Calu3 (cell line): ENCODE data around the gene NOL9. TPM values are rescaled to one million over a fixed set of nuclear protein-coding genes. Genes with fewer than 3 reads are reported as not detected.

Source experiments
- BruUV-seq: library from RNA; stranded (reverse); fragments of 400-500 nt; replicated peaks from 2 replicates; lab custom pipeline; 2021; lab: Mats Ljungman, UMichigan
- CTCF ChIA-PET: fragments of 300-600 bp; sonication (Branson Sonifier 250); formaldehyde crosslinking; loops from one replicate; lab custom pipeline; 2022; ENCODE audit warnings: antibody characterized with exemption; lab: Charles Lee
- DNase-seq: peaks from one replicate; pipeline ENCODE4 v3.0.0; 2022
- H3K27ac Mint-ChIP-seq: one replicate; pipeline ENCODE4 v1.8.0; 2022; ENCODE audit warnings: mixed read lengths; ENCODE audit not compliant: unreplicated experiment
- H3K27me3 Mint-ChIP-seq: one replicate; pipeline ENCODE4 v1.8.0; 2022; ENCODE audit warnings: mixed read lengths; ENCODE audit not compliant: unreplicated experiment
- H3K36me3 Mint-ChIP-seq: one replicate; pipeline ENCODE4 v1.8.0; 2022; ENCODE audit warnings: mild to moderate bottlenecking, moderate library complexity, mixed read lengths; ENCODE audit not compliant: insufficient read depth, unreplicated experiment
- H3K4me1 Mint-ChIP-seq: one replicate; pipeline ENCODE4 v1.8.0; 2022; ENCODE audit warnings: mild to moderate bottlenecking, low read depth, mixed read lengths; ENCODE audit not compliant: unreplicated experiment
- H3K4me3 Mint-ChIP-seq: one replicate; pipeline ENCODE4 v1.8.0; 2022; ENCODE audit warnings: mild to moderate bottlenecking, low read depth, moderate library complexity, mixed read lengths; ENCODE audit not compliant: unreplicated experiment
- H3K9me3 Mint-ChIP-seq: one replicate; pipeline ENCODE4 v1.8.0; 2022; ENCODE audit warnings: low read depth, mixed read lengths; ENCODE audit not compliant: unreplicated experiment
- intact Hi-C: fragments of 100-400 bp; cut with micrococcal nuclease; formaldehyde crosslinking; loops from one replicate; pipeline ENCODE4 v1.10.0; 2022; ENCODE audit not compliant: unreplicated experiment
- total RNA-seq: library from RNA; stranded (reverse); gene quantifications from 2 replicates; pipeline ENCODE4 v1.2.3, GENCODE V29; 2022
- TF ChIP-seq, protein P1 (sequence below): fragments of 200-600 bp; IDR thresholded peaks from one replicate; pipeline ENCODE4 v1.8.0; 2022; ENCODE audit warnings: antibody characterized with exemption; ENCODE audit not compliant: unreplicated experiment

NOL9 gene
- total RNA-seq, 1 experiment from 2014 or later = 30.4 TPM

- no peak overlapping the region for H3K4me3 Mint-ChIP-seq
- BruUV-seq = no TSS peak
- CTCF ChIA-PET = no interaction called here
These were observed 47.9 kb downstream of the NOL9 start for GRCh38 chr1:6506210-6507036.

DNA sequence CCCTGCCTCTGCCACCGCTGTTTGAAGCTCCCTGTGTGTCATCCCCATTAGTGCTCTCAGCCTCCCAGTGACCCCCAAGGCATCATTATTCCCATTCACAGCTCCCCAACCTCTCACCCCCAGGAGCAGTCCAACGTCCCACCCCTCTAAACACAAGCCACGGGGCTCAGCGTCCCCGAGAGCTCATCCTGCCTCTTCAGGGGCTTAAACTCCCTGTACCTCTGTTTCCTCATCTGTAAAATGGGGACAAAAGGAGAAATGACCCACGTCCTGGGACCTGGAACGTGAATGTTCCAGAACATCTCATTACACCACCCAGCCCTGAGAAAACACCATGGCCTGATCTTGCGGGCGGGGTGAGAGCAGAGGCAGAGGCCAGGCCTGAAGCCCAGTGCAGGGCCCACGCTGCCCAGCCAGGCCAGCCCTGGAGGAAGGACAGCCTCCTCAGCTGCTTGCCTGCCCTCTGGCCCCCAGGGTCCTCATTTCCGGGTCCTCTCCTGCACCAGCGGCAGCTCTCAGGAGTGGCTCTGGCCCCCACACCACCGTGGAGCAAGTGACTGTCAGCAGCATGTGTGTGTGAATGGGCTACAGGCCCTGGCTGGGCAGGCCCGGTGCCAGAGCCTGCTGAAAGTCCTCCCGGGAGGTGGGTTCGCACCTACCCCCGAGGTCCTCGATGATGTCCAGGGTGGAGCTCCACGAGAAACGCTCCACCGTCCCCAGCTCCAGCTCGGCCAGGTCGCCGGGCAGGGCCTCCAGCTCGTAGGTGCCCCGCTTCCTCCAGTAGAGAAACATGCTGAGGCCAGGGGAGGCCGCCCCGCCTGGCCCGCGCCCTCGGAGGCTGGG, 48.7 kb downstream of the NOL9 start:
- H3K4me1 Mint-ChIP-seq = no peaks in the 10 kb centered on the region
- TF ChIP-seq, protein P1, sequence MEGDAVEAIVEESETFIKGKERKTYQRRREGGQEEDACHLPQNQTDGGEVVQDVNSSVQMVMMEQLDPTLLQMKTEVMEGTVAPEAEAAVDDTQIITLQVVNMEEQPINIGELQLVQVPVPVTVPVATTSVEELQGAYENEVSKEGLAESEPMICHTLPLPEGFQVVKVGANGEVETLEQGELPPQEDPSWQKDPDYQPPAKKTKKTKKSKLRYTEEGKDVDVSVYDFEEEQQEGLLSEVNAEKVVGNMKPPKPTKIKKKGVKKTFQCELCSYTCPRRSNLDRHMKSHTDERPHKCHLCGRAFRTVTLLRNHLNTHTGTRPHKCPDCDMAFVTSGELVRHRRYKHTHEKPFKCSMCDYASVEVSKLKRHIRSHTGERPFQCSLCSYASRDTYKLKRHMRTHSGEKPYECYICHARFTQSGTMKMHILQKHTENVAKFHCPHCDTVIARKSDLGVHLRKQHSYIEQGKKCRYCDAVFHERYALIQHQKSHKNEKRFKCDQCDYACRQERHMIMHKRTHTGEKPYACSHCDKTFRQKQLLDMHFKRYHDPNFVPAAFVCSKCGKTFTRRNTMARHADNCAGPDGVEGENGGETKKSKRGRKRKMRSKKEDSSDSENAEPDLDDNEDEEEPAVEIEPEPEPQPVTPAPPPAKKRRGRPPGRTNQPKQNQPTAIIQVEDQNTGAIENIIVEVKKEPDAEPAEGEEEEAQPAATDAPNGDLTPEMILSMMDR = no peak
- intact Hi-C loops = no loop called here
- no peak overlapping the region for H3K27ac Mint-ChIP-seq
- H3K27me3 Mint-ChIP-seq = peaks cover 35% of the 10 kb centered on the region
- peaks cover 5% of the 10 kb centered on the region for H3K36me3 Mint-ChIP-seq
- BruUV-seq = no TSS peak
- CTCF ChIA-PET = no interaction called here
- no peaks in the 10 kb centered on the region for H3K9me3 Mint-ChIP-seq
- H3K4me3 Mint-ChIP-seq = no peak overlapping the region
- DNase-seq = no peak

More at GRCh38 chr1:6506210-6507036, 47.9 kb downstream of the NOL9 start:
- peaks cover 5% of the 10 kb centered on the region for H3K36me3 Mint-ChIP-seq
- no peak overlapping the region for H3K27ac Mint-ChIP-seq
- intact Hi-C loops = no loop called here
- TF ChIP-seq, protein P1 = no peak
- H3K27me3 Mint-ChIP-seq = peaks cover 27% of the 10 kb centered on the region
- no peak for DNase-seq
- no peaks in the 10 kb centered on the region for H3K4me1 Mint-ChIP-seq
- H3K9me3 Mint-ChIP-seq = no peaks in the 10 kb centered on the region

GRCh38 chr1:6504887-6505286, 49.4 kb downstream of the NOL9 start:
- Mint-ChIP-seq H3K27ac (no peak overlapping the region), H3K27me3 (peaks cover 40% of the 10 kb centered on the region), H3K9me3 (no peaks in the 10 kb centered on the region), H3K4me1 (no peaks in the 10 kb centered on the region), H3K36me3 (peaks cover 5% of the 10 kb centered on the region), H3K4me3 (no peak overlapping the region)
- intact Hi-C loops = no loop called here
- CTCF ChIA-PET = no interaction called here
- TF ChIP-seq, protein P1 = no peak
- no TSS peak for BruUV-seq
- DNase-seq = no peak

DNA sequence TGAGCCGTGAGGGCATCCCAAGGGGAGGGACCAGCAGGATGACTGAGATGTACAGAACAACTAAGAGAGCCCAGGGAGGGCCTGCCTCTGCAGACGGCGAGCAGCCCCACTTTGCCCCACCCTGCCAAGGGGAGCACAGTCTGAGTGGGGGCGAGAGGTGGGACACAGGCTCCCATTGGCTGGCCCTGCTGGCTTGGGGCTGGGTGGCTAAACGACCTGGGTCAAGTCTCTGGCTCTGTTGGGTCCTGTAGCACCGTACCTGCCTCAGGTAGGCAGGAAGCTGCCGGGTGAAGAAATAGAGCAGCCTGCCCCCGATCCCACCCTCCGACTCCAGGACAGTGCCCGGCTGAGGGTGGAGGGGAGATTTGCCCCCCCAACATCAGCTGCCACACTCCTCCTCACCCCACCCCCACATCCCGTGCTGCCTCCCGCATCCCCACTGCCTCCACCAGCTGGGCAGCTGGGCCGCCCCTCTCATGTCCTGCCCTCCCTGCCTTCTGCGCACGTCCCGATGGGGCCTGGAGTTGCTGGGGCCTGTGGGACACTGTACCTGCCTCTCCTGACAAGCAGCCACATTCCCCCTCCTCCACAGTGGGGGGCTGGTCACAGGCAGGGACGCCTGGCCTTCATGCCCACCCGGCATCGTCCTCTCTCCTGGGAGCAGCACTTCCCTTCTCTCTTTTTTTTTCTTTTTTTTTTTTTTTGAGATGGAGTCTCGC, 50.3 kb downstream of the NOL9 start:
- TF ChIP-seq, protein P1 = no peak

More for the DNA sequence above, 50.3 kb downstream of the NOL9 start:
- H3K27ac Mint-ChIP-seq = no peak overlapping the region
- peaks cover 48% of the 10 kb centered on the region for H3K27me3 Mint-ChIP-seq
- intact Hi-C loops = no loop called here
- CTCF ChIA-PET = no interaction called here
- no peaks in the 10 kb centered on the region for H3K4me1 Mint-ChIP-seq
- no peaks in the 10 kb centered on the region for H3K9me3 Mint-ChIP-seq
- BruUV-seq = no TSS peak
- no peak overlapping the region for H3K4me3 Mint-ChIP-seq
- H3K36me3 Mint-ChIP-seq = peaks cover 5% of the 10 kb centered on the region
- no peak for DNase-seq
